Activated CD4-positive, alpha-beta T cell treated with anti-CD3 and anti-CD28 coated beads for 36 hours (primary cell): ENCODE results near the gene KIAA2012. TPM values are rescaled to one million over a fixed set of nuclear protein-coding genes. Genes with fewer than 3 reads are reported as not detected.

Experiments used
- ATAC-seq: fragments of 200-7000 bp; cut with Tn5 transposase; one replicate; pipeline ENCODE4 v1.10.0; 2021; ENCODE audit warnings: mild to moderate bottlenecking, moderate library complexity
- CTCF ChIA-PET: fragments of 350-600 bp; sonication (Branson Sonifier 250); formaldehyde crosslinking; loops from one replicate; lab custom pipeline; 2021; ENCODE audit warnings: antibody characterized with exemption; lab: Charles Lee
- POLR2A ChIA-PET: fragments of 350-600 bp; sonication (Branson Sonifier 250); formaldehyde crosslinking; loops from one replicate; lab custom pipeline; 2021; ENCODE audit warnings: antibody characterized with exemption, inconsistent platforms; lab: Charles Lee
- DNase-seq: peaks from one replicate; pipeline ENCODE4 v3.0.0-alpha.2; 2020
- H3K27ac Mint-ChIP-seq: one replicate; pipeline ENCODE4 v1.8.0; 2021; ENCODE audit warnings: mixed read lengths
- H3K27me3 Mint-ChIP-seq: one replicate; pipeline ENCODE4 v1.8.0; 2021; ENCODE audit warnings: mixed read lengths
- H3K36me3 Mint-ChIP-seq: one replicate; pipeline ENCODE4 v1.8.0; 2021; ENCODE audit warnings: low read depth, mixed read lengths
- H3K4me1 Mint-ChIP-seq: one replicate; pipeline ENCODE4 v1.8.0; 2021; ENCODE audit warnings: mixed read lengths
- H3K4me3 Mint-ChIP-seq: one replicate; pipeline ENCODE4 v1.8.0; 2021; ENCODE audit warnings: mild to moderate bottlenecking, moderate library complexity, mixed read lengths
- H3K9me3 Mint-ChIP-seq: one replicate; pipeline ENCODE4 v1.8.0; 2021; ENCODE audit warnings: low read depth, mixed read lengths
- intact Hi-C, 2 experiments: fragments of 100-400 bp; cut with DNase I in 1 of 2; cut with micrococcal nuclease in 1 of 2; formaldehyde crosslinking; loops; one replicate each; pipeline versions ENCODE4 v1.14.2 to v1.15.1; 2022 to 2024; cut with DNase I, micrococcal nuclease
- total RNA-seq, 2 experiments: library from RNA; stranded (reverse); gene quantifications; one replicate each; pipeline ENCODE4 v1.2.3, GENCODE V29; 2021

KIAA2012 gene
- total RNA-seq, 2 experiments from 2014 or later = not detected

- ATAC-seq = no peak
- Mint-ChIP-seq H3K4me1 (no peaks in the 10 kb centered on the region), H3K9me3 (no peaks in the 10 kb centered on the region), H3K27ac (no peak overlapping the region), H3K36me3 (no peaks in the 10 kb centered on the region), H3K27me3 (peaks cover 7% of the 10 kb centered on the region), H3K4me3 (no peak overlapping the region)
- ChIA-PET POLR2A (no interaction called here), CTCF (interaction anchor here (1.7 kb wide), 1 partner anchor 27 kb away, joined by 5 read pairs; no protein-coding TSS in a partner anchor)
- intact Hi-C loops = no loop called here
- DNase-seq = no peak
These were observed 18.4 kb downstream of the KIAA2012 start for GRCh38 chr2:202091476-202091875.

- no peaks in the 10 kb centered on the region for H3K4me1 Mint-ChIP-seq
- ATAC-seq (no peak), DNase-seq (no peak)
- ChIA-PET POLR2A (no interaction called here), CTCF (interaction anchor here (0.8 to 1.7 kb wide), 3 partner anchors 9 to 84 kb away, joined by 3 to 8 read pairs (median 4); no protein-coding TSS in a partner anchor)
- peaks cover 7% of the 10 kb centered on the region for H3K27me3 Mint-ChIP-seq
- H3K27ac Mint-ChIP-seq = no peak overlapping the region
- no peak overlapping the region for H3K4me3 Mint-ChIP-seq
- H3K9me3 Mint-ChIP-seq = no peaks in the 10 kb centered on the region
- H3K36me3 Mint-ChIP-seq = no peaks in the 10 kb centered on the region
- intact Hi-C loops = no loop called here
These were observed 21.5 kb downstream of the KIAA2012 start for GRCh38 chr2:202094426-202094986.

GRCh38 chr2:202095235-202095634 is 22.2 kb downstream of the KIAA2012 start:
- peaks cover 7% of the 10 kb centered on the region for H3K27me3 Mint-ChIP-seq
- no peaks in the 10 kb centered on the region for H3K9me3 Mint-ChIP-seq
- H3K4me3 Mint-ChIP-seq = no peak overlapping the region
- H3K27ac Mint-ChIP-seq = no peak overlapping the region
- intact Hi-C loops = no loop called here
- H3K36me3 Mint-ChIP-seq = no peaks in the 10 kb centered on the region
- DNase-seq = no peak
- ChIA-PET CTCF (interaction anchor here (0.8 to 1.7 kb wide), 4 partner anchors 8 to 83 kb away, joined by 3 to 8 read pairs (median 4); no protein-coding TSS in a partner anchor), POLR2A (no interaction called here)
- no peak for ATAC-seq
- no peaks in the 10 kb centered on the region for H3K4me1 Mint-ChIP-seq

- CTCF ChIA-PET = interaction anchor here (0.8 kb wide), 1 partner anchor 33 kb away, joined by 5 read pairs; no protein-coding TSS in a partner anchor
- H3K4me1 Mint-ChIP-seq = no peaks in the 10 kb centered on the region
- ATAC-seq = no peak
- H3K9me3 Mint-ChIP-seq = no peaks in the 10 kb centered on the region
- H3K27ac Mint-ChIP-seq = no peak overlapping the region
- POLR2A ChIA-PET = no interaction called here
- no peak for DNase-seq
- H3K27me3 Mint-ChIP-seq = peaks cover 2% of the 10 kb centered on the region
- intact Hi-C loops = no loop called here
- H3K36me3 Mint-ChIP-seq = no peaks in the 10 kb centered on the region
- no peak overlapping the region for H3K4me3 Mint-ChIP-seq
These were observed 23.7 kb downstream of the KIAA2012 start for GRCh38 chr2:202096736-202097135.

- ATAC-seq (no peak), DNase-seq (no peak)
- intact Hi-C loops = no loop called here
- no peaks in the 10 kb centered on the region for H3K4me1 Mint-ChIP-seq
- H3K27me3 Mint-ChIP-seq = no peaks in the 10 kb centered on the region
- CTCF ChIA-PET = no interaction called here
- POLR2A ChIA-PET = no interaction called here
- H3K4me3 Mint-ChIP-seq = no peak overlapping the region
- H3K27ac Mint-ChIP-seq = no peak overlapping the region
- no peaks in the 10 kb centered on the region for H3K36me3 Mint-ChIP-seq
- H3K9me3 Mint-ChIP-seq = no peaks in the 10 kb centered on the region
These were observed 25.2 kb downstream of the KIAA2012 start for GRCh38 chr2:202098291-202098690.

GRCh38 chr2:202099515-202099914 is 26.5 kb downstream of the KIAA2012 start:
- Mint-ChIP-seq H3K36me3 (no peaks in the 10 kb centered on the region), H3K4me3 (no peak overlapping the region), H3K9me3 (no peaks in the 10 kb centered on the region), H3K27me3 (peaks cover 2% of the 10 kb centered on the region), H3K27ac (no peak overlapping the region), H3K4me1 (no peaks in the 10 kb centered on the region)
- ChIA-PET POLR2A (no interaction called here), CTCF (no interaction called here)
- ATAC-seq (no peak), DNase-seq (no peak)
- intact Hi-C loops = no loop called here

- no peaks in the 10 kb centered on the region for H3K4me1 Mint-ChIP-seq
- intact Hi-C loops = no loop called here
- DNase-seq (no peak), ATAC-seq (no peak)
- no peaks in the 10 kb centered on the region for H3K36me3 Mint-ChIP-seq
- ChIA-PET CTCF (no interaction called here), POLR2A (no interaction called here)
- peaks cover 6% of the 10 kb centered on the region for H3K27me3 Mint-ChIP-seq
- no peaks in the 10 kb centered on the region for H3K9me3 Mint-ChIP-seq
- no peak overlapping the region for H3K27ac Mint-ChIP-seq
- no peak overlapping the region for H3K4me3 Mint-ChIP-seq
These were observed 27.1 kb downstream of the KIAA2012 start for GRCh38 chr2:202100176-202100575.

- Mint-ChIP-seq H3K27ac (no peak overlapping the region), H3K27me3 (peaks cover 7% of the 10 kb centered on the region), H3K4me3 (no peak overlapping the region), H3K36me3 (no peaks in the 10 kb centered on the region), H3K9me3 (no peaks in the 10 kb centered on the region), H3K4me1 (no peaks in the 10 kb centered on the region)
- CTCF ChIA-PET = no interaction called here
- intact Hi-C loops = no loop called here
- DNase-seq = no peak
- POLR2A ChIA-PET = no interaction called here
- ATAC-seq = no peak
These were observed 28.0 kb downstream of the KIAA2012 start for GRCh38 chr2:202101026-202101579.

- Mint-ChIP-seq H3K4me1 (no peaks in the 10 kb centered on the region), H3K36me3 (no peaks in the 10 kb centered on the region), H3K27me3 (peaks cover 7% of the 10 kb centered on the region), H3K4me3 (no peak overlapping the region), H3K9me3 (no peaks in the 10 kb centered on the region), H3K27ac (no peak overlapping the region)
- intact Hi-C loops = no loop called here
- POLR2A ChIA-PET = interaction anchor here (0.6 kb wide), 1 partner anchor 61 kb away, joined by 4 read pairs; no protein-coding TSS in a partner anchor
- DNase-seq (no peak), ATAC-seq (no peak)
- CTCF ChIA-PET = interaction anchor here (0.6 to 3.1 kb wide), 10 partner anchors 9 to 247 kb away, joined by 3 to 9 read pairs (median 4); no protein-coding TSS in a partner anchor
These were observed 29.5 kb downstream of the KIAA2012 start for GRCh38 chr2:202102425-202103000.

- ATAC-seq = peak; percentile 71
- Mint-ChIP-seq H3K9me3 (no peaks in the 10 kb centered on the region), H3K27ac (no peak overlapping the region), H3K36me3 (no peaks in the 10 kb centered on the region), H3K27me3 (peaks cover 7% of the 10 kb centered on the region), H3K4me3 (no peak overlapping the region), H3K4me1 (no peaks in the 10 kb centered on the region)
- intact Hi-C loops = loop anchor here (1.0 kb wide), 1 partner anchor 74 kb away; no protein-coding TSS in a partner anchor
- peak; percentile 80 for DNase-seq
- POLR2A ChIA-PET = no interaction called here
- CTCF ChIA-PET = interaction anchor here (0.7 to 3.1 kb wide), 6 partner anchors 9 to 345 kb away, joined by 3 to 9 read pairs (median 3); no protein-coding TSS in a partner anchor
These were observed 31.3 kb downstream of the KIAA2012 start for GRCh38 chr2:202104286-202104870.

GRCh38 chr2:202105025-202105424 is 32.0 kb downstream of the KIAA2012 start:
- Mint-ChIP-seq H3K4me3 (no peak overlapping the region), H3K27ac (no peak overlapping the region), H3K27me3 (peaks cover 7% of the 10 kb centered on the region), H3K9me3 (no peaks in the 10 kb centered on the region), H3K4me1 (no peaks in the 10 kb centered on the region), H3K36me3 (no peaks in the 10 kb centered on the region)
- DNase-seq = no peak
- ChIA-PET POLR2A (no interaction called here), CTCF (interaction anchor here (0.7 to 3.1 kb wide), 4 partner anchors 10 to 74 kb away, joined by 3 to 9 read pairs (median 3); no protein-coding TSS in a partner anchor)
- ATAC-seq = no peak
- intact Hi-C loops = no loop called here
